Fibroblast of skin of back (primary cell): Measurements from ENCODE around the gene RSAD2.
A peak's percentile ranks its signal among the peaks of the same experiment; 100 is the strongest.
"Not testable (repeated sequence)": the region's sequence is repeated elsewhere in the genome, so short reads cannot be mapped to it uniquely, and the experiment has no call there.

Source experiments
- DNase-seq: peaks from one replicate; pipeline ENCODE4 v3.0.0-alpha.2; 2013

RSAD2 gene

DNA sequence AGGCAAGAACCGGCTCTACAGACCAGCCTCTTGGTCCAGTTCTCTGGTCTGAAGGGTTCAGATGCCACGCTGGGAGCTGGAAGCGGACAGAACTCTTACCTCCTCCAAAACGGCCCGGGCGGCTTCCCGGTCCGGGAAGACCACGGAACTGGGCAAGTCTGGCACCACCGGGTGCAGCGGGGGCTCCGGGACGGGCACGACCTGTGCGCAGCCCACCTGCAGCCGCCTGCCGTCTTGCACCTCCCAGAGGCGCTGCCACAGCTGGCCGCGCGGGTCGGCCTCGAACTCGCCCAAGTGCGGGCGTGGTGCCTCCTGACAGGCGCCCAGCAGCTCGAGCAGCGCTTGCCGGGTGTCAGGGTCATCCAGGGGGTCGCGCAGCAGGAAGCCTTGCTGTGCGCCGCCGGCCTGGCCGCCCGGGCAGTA lies 12.6 kb upstream of the RSAD2 start:
- no peak for DNase-seq

DNA sequence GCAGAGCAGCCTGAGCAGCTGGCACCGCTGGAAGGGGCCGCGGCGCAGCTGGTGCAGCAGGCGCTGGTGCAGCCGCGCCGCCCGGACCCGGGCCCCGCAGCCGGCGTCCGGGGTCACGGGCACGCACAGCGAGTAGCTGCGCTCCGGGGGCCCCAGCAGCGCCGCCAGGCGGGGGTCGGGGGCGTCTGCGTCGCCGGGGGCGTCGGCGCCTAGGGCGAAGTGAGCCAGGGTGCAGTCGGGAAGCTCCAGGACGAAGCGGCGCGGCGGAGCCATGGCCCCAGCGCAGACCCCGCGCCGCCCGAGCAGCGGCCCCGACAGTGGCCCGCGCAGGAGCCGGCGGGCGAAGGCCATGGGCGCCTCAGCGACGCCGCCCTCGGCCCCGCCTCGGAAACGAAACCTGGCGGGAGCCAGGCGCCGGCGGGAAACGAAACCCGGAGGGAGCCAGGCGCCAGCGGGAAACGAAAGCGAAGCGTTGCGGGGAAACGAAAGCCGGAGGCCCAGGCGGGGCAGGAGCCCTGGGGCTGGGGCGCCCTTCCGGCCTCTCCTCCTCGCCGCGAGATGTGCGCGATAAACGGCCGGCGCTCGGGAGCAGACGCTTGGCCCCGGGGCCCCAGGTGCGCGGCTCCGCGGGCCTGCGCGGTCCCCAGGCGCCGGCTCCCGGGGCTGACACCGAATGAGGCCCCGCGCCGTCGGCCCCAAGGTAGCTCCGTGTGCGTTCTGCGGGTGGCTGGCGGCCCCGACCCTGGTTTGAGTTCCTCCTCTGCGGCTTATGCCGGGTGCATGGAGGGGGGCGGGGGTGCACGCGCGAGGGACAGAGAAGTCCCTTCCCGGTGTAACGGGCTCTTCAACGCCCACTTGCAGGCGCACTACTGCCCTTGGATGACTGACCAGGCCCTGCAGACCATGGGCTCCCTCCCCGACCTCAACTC lies 12.0 kb upstream of the RSAD2 start, which contains the start of gene CMPK2:
TSS of gene CMPK2 (minus strand) at position 562 of the 929 bp plus-strand sequence. CDS start at position 351, 211 bp downstream.
- DNase-seq: peak; percentile 47

DNA sequence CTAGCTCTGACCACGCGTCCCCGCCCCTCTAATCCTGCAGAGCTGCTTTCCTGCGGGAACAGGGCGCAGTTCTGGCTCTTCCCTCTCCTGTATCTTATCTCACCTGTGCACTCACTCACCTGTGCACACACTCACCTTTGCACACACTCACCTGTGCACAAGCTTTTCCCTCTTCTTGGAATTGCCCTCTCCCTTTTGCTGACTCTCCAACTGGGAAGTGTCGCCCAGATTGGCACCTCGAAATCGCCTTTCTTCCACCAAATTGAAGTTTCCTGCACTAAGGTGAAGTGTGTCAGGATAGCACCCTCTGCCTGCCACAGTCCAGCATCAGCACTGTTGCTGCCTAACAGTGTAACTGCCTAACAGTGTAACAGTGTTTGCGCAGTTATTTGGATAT lies 11.3 kb upstream of the RSAD2 start:
- DNase-seq: peak; percentile 15

DNA sequence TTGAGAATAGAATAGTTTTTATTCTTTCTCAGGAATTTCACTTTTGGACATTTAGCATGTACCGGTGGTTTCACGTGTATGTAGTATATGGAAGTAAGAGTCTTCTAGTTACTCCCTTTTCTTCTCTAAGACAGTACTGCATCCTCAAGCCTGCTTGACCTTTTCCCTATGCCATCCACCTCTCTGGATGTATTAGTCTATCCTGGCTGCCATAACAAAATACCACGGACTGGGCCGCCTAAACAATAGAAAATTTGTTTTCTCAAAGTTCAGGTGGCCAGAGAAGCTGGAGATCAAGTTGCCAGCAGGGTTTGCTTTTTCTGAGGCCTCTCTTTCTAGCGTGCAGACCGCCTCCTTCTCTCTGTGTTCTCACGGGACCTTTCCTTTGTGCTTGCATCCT lies 10.6 kb upstream of the RSAD2 start:
- no peak for DNase-seq

DNA sequence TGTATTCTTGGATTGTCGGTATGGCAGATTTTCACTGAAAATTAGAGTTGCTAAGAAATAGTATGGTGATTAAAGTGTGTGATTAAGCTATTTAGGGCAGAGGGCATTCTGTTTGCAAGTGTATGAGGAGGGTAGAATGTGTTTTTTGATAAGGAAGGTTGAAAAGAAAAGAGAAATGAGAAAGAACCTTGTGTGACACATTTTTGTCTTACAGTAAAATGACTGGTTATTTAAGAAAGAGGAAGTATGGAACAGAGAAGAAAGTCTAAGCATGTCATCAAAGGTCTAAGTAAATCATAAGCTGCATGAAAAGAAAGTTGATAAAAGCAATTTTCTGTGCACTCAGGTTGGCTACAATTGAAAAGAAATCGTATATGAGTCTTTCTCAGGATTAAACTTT lies 5.2 kb upstream of the RSAD2 start:
- DNase-seq: no peak

DNA sequence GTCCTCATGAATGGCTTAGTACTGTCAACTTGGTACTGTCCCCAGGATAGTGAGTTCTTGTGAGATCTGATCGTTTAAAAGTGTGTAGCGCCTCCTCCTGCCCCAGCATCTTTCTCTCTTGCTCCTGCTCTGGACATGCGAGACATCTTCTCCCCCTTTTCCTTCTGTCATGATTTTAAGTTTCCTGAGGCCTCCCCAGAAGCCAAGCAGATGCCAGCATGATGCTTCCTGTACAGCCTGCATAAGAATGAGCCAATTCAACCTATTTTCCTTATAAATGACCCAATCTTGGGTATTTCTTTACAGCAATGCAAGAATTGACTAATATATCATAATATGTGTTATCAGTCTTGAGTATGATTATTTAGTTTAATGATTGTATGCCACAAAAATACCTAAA lies 3.5 kb upstream of the RSAD2 start:
- no peak for DNase-seq

DNA sequence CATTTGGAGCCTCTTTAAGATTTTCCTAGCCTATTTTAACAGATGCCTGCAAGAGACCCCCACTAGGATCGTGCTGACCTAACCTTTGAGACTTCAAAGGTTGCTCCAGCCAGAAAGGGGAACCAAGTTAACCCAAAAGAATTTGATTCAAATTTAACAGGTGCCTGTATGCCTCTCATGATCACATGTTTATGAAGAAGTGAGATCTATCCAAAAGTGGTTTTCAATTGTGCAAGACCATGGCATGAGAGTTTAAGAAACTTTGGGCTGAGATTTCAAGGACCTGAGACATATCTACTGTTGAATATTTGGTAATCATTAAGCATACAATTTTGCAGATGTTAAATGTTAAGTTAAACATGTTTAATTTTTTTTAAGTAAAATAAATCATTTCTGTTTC lies 1.3 kb upstream of the RSAD2 start:
- no peak for DNase-seq

DNA sequence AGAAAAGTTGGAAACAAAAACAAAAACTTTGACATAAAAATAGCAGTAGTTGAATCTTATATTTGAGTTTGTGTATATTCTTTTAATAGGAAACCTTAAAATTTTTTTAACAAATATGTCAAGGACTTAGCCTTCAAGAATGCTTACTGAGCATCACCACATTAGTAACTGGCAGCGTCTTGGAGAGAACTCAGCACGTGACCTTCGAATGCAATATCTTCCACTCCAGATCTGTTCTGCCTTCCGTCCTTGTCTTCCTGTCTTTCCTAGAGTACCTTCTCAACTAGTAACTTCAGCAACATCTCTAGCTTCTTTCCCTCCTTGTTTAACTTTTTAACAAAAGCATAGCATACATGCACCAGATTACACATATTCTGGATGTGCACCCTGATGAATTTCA lies 972 bp downstream of the RSAD2 start:
- no peak for DNase-seq

DNA sequence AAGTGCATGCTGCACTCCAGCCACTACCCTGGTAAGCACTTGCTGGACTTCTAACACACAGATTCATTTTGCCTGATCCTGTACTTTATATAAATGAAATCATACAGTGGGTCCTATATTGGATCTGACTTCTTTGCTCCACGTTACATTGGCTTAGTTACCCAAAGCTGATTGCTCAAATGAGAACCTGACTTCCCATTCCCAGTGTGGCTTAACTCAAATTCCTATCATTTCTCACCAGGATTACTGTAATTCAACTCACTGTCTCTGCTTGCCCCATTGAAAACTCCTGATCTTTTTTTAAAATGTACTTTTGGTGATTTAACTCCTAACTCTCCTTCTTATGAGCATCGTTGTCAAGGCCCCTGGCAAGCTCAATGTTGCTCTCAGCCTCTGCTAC lies 1.4 kb downstream of the RSAD2 start:
- no peak for DNase-seq

DNA sequence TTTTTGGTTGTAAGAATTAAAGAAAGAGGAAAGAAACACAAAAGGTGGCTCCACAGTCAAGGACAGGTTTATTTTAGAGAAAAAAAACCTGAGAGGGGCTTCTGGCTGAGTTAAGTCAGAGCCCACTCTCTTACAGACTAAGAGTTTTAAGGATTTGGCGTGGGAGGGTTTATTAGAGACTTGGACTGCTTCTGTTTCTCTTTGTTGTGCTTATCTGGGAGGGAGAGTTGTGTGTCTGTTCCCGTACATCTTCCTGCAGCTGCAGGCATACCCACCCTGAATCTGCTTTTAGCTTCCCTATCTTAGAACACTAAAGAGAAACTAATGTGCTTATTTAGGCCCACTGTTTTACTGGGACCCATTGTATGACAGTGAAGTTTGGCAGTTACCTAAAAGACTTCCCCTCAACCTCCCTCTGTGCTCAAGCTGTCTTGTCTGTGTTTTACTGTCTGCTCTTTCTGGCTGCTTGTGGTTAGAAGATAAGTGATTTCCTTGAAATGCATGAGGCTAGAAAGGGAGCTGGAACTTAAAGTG lies 2.7 kb downstream of the RSAD2 start:
- no peak for DNase-seq

DNA sequence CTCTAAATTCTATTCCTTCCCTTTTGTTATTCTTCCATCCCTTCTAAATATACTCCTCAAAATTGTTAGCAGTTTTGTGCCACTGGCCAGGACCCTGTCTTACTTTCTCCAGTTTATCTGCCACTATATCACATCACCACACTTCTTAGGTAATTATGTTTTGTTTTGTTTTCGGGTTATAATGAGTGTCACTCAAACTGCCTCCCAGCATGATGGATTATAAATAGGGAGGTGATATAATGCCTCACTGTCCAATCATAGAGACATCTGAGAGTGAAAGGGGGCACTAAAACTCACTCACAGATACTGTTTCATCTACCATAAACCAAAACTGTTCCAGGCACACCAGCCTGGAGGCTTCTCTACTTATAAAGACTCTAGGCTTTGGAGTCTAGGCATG lies 3.5 kb downstream of the RSAD2 start:
- DNase-seq: no peak

DNA sequence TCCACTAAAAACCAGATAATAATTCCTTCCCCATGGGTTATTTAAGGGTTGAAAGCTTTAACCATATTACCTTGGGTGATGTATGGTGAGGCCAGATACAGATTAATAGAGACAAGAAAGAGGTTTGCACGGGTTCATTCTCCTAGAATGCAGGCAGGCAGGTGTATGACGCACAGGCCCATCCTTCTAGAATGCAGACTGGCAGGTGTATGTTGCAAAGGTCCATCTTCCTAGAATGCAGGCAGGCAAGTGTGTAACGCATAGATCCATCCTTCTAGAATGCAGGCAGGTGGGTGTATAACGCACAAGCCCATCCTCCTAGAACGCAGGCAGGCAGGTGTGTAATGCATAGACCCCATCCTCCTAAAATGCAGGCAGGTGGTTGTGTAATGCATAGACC lies 3.9 kb downstream of the RSAD2 start:
- DNase-seq: no peak

DNA sequence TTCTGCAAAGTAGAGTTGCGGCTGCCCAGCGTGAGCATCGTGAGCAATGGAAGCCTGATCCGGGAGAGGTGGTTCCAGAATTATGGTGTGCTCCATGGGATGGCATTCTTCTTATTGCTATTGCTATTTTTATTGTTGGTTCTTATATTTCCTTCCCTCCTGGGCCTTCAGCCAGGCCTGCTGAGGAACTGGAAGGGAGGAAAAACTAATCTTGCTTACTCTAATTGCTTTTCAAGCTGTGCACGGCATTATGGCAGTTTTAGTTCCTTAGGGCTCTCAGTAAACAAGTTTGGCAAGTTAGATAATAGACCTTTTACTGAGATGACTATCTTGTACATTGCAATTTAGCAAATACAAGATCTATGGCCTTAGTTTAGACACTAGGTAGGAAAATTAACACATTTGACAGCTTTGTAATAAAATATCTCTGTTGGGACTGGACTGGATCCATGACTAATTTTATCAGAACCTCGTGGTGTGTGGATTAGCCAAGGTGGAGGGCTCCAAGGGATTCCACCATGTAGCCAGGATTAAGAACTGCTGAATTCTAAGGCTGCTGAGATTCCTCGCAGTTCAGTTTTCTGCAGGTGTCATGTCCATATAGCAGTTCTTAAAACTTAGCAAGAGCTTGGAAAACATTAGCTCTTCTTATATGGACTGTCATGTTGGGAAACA lies 6.0 kb downstream of the RSAD2 start:
- no peak for DNase-seq

DNA sequence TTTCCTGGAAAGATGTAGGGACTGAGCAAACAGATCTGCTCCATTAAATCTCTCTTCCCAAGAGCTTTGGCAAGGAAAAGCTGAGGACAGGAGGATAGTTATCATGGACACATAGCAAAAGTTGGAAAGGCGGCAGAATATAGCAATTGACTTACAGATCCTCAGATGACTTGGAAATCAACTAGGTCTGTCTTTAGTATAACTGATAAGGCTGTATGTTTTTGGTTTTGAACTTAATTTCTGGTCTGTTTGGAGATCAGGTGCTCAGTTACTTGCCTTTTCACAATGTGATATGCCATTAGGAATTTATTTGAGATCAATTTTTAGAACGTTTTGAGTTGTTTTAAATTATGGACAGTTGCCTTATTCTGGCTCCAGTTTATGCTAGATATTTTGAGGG lies 8.0 kb downstream of the RSAD2 start:
- no peak for DNase-seq

DNA sequence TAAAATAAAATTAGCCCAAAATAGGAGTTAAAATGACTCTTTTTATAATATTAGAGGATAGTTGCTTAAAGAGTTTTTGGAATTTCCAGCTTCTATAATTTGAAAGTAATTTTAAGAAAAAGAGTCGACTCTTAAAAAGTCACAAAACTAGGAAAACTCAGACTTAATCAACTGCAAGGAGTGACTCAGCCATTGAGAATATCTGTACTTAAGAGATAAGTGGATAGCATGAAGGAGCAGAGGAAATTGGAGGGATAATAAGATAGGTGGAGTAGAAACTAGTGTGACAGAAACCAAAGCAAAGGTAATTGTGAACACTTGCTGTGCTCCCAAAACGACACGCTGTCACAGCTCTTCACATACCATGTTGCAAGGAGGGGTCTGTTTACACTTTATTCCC lies 8.4 kb downstream of the RSAD2 start:
- DNase-seq: no peak

DNA sequence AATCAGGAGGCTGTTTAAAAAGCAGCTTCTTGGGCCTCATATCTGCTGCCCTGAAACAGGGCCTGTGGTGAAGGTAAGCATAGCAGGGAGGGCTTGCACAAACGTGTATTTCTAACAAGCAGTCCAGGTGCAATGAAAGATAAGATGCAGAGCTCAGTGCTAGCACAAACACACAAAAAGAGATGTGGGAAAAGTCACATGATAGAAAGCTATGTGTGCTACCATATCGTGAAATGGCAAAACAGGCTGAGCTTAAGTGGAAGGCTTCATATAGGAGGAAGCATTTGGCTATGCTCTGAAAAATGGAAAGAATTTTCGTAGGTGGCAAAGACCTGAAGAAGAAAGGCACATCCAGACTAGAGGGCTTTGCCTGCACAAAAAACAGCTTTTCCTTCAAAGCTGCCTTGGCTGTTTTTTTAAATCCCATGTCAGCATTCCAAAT lies 10.2 kb downstream of the RSAD2 start:
- DNase-seq: no peak

DNA sequence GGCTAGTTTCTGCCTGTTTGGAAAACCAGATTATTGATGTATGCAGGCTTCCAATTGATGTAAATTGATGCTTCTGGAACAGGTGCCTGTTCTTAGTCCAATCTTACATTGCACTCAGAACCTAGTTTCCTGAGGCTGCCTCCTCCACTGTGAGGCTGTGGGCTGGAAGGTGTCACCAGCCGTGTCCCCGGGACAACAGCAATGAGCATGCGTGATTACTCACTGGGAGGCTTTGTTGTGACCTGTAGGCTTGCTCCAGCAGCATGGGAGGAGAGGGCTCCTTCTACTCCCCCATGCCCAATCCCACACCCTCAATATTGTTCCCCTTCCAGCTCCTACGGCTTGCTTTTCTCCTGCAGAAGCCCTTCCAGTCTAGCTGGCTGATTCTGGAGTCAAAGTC lies 11.1 kb downstream of the RSAD2 start:
- DNase-seq: no peak

DNA sequence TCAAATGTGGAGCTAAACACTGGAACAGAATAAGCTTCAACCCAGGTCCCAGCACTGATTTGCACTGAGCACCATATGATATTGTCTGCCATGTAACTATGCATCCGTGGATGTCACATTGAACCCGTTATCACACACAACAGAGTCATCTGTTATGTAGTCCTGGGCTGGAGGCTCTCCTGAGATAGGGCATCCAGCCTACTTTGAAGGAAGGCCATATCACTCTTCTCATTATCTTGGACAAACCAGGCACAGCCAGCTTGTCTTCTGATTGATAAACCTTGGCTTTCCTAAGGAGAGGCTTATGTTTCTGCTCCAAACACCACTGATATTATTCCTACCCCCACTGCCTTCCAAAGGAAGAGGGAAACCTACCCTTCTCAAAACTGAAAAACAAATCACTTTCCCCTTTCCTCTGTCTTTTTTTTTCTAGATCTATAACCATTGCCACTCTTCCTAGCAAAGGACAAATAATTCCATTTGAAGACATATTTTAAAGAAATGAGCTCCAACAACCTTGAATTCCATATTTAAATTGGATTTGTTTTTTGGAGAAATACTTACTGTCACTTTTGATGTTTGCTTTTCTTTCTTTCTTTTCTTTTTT lies 16.4 kb downstream of the RSAD2 start:
- no peak for DNase-seq

DNA sequence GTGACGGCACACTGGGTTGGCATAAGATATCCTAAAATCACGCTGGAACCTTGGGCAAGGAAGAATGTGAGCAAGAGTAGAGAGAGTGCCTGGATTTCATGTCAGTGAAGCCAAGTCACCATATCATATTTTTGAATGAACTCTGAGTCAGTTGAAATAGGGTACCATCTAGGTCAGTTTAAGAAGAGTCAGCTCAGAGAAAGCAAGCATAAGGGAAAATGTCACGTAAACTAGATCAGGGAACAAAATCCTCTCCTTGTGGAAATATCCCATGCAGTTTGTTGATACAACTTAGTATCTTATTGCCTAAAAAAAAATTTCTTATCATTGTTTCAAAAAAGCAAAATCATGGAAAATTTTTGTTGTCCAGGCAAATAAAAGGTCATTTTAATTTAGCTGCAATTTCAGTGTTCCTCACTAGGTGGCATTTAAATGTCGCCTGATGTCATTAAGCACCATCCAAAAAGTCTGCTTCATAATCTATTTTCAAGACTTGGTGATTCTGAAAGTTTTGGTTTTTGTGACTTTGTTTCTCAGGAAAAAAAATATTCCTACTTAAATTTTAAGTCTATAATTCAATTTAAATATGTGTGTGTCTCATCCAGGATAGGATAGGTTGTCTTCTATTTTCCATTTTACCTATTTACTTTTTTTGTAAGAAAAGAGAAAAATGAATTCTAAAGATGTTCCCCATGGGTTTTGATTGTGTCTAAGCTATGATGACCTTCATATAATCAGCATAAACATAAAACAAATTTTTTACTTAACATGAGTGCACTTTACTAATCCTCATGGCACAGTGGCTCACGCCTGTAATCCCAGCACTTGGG lies 19.6 kb downstream of the RSAD2 start:
- DNase-seq: peak; percentile 34

DNA sequence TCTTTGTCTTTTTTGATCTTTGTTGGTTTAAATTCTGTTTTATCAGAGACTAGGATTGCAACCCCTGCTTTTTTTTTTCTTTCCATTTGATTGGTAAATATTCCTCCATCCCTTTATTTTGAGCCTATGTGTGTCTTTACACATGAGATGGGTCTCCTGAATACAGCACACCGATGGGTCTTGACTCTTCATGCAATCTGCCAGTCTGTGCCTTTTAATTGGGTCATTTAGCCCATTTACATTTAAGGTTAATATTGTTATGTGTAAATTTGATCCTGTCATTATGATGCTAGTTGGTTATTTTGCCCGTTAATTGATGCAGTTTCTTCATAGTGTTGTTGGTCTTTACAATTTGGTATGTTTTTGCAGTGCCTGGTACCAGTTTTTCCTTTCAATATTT lies 25.0 kb downstream of the RSAD2 start:
- DNase-seq: not testable (repeated sequence)

DNA sequence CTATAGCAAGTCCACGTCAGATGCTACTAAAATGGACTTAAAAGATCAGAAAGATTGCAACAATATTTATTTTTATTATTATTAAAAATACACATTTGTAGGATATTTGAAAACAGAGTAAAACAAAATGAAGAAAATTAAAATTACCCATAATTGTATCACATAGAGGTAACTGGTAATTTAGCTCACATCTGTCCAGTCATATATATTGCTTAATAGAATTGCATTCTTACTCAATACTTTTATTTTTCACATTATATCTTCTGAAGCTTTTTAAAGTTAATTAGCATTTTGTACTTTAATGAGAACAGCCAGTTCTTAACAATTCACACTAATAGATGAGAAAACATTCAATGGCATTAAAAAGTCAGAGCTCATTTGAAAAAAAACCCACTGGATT lies 28.1 kb downstream of the RSAD2 start:
- DNase-seq: no peak

DNA sequence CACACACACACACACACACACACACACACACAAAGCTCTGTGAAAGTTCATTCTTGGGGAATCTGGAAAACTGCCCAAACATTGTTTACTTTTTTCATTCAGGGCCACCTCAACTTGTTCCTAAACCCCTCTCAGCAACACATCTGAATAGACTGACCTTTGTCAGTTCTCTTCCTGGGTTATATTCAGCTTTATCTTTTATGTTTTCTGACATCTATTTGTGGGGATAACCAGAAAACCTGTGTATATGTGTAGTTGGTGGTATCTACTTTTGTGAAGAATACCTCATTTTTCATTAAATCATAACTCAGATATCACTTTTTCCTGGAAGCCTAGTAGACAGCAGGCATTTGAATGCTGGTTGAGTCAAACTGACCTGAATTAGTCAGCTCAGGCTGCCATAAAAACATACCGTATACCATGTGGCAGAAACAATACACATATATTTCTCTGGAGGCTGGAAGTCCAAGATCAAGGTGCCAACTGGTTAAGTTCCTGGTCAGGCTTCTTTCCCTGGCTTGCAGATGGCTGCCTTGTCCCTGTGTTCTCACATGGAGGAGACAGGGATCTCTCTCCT lies 28.7 kb downstream of the RSAD2 start:
- DNase-seq: no peak
